IPS-18c (cell line): ENCODE measurements around the gene SLC12A2.

Experiments used
- H3K4me3 ChIP-seq: 2 replicates; pipeline ENCODE4 v1.7.0; 2013; ENCODE audit warnings: low read depth, mild to moderate bottlenecking, low read length, moderate library complexity; ENCODE audit not compliant: insufficient read depth
- H3K9me3 ChIP-seq: one replicate; pipeline ENCODE4 v1.6.1; 2013; ENCODE audit warnings: mild to moderate bottlenecking, low read length, moderate library complexity; ENCODE audit not compliant: control insufficient read depth, insufficient read depth

Gene SLC12A2

GRCh38 chr5:128083033-128083810 is at the start of gene SLC12A2:
Gene SLC12A2, plus strand, starts transcription at chr5:128083766. Its CDS starts 189 bp downstream, at chr5:128083955.
- Histone ChIP-seq H3K9me3 (no peaks in the 10 kb centered on the region), H3K4me3 (peak within 1 kb of the TSS; percentile 85)

DNA sequence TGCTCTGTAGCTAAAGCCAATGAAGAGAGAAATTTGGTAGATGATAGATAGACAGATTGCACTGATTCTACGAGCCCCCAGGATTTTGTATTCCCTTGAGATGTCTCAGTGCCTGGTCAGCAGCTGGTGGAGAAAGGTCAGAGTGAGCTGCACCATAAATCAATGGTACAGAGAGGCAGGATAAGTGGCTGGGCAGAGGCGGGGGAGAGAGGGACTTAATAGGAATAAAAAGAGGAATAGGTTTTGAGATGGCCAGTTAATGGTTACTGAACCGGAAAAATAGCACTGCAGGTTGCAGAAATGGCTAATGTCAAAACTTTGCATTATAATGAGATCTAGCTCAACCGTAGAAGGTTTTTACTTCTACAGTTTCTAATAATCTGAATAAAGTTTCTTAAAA is 47.9 kb upstream of the SLC12A2 start:
- Histone ChIP-seq H3K4me3 (no peak overlapping the region), H3K9me3 (no peaks in the 10 kb centered on the region)

GRCh38 chr5:128036950-128037349 is 46.6 kb upstream of the SLC12A2 start:
- Histone ChIP-seq H3K4me3 (no peak overlapping the region), H3K9me3 (no peaks in the 10 kb centered on the region)

DNA sequence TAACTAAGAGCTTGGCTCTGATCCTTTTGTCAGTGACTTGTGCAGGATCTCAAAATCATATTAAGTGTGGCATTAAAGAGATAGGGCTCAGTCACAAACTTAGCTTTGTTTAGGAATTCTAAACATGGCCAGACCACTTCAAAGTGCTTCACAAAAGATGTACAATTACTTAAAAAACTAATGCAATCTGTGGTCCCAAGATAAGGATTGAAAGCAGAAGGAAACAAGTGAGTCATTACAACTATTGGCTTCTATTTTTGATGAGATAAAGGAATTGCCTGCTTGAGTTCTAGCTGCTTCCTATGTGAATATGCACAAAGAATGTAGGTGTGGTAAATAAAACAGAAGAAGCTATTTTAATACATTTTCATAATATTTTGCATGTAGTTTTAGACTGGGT is 44.9 kb upstream of the SLC12A2 start:
- Histone ChIP-seq H3K4me3 (no peak overlapping the region), H3K9me3 (no peaks in the 10 kb centered on the region)

GRCh38 chr5:128040927-128041326 is 42.6 kb upstream of the SLC12A2 start:
- Histone ChIP-seq H3K4me3 (no peak overlapping the region), H3K9me3 (no peaks in the 10 kb centered on the region)

DNA sequence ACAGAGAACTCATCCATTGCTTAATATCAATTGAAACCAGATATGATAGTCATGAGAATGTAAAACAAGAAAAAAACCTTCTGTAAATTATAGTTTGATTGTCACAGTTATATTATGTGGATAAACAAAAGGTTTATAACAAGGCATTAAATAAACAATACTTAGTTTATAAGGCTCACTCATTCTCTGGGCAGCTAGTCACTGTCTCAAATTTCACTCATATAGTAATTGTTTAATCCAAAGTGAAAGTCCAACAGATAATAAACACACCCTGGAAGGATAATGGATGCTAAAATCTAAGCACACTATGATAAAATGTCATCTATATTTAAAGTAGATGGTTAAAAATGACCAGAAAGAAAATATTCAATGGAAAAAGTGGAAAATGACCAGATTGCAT is 30.8 kb upstream of the SLC12A2 start:
- Histone ChIP-seq H3K4me3 (no peak overlapping the region), H3K9me3 (peaks cover 2% of the 10 kb centered on the region)

DNA sequence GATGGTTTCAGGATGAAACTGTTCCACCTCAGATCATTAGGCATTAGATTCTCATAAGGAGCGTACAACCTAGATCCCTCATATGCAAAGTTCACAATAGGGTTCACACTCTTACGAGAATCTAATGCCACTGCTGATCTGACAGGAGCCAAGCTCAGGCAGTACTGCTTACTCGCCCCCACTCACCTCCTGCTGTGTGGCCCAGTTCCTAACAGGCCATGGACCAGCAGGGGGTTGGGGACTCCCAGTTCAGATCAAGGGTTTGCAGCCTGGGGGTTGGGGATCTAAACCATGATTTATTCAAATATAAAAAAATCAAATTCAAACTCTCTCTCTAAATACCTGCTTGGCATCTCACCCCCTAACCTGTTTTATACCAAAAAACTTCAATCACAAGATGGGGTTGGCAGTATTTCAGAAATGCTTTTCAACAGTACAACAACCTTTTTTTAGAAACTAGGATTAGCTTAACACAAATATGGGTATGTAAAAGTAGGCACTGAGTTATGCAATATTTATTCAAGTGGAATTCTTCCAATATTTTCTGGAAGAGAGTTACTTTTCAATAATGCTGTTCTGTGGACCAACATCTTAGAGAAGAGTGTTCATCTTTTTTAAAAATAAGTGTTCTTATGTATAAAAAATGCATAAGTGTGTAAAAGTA is 30.1 kb upstream of the SLC12A2 start:
- peaks cover 2% of the 10 kb centered on the region for H3K9me3 ChIP-seq
- no peak overlapping the region for H3K4me3 ChIP-seq

DNA sequence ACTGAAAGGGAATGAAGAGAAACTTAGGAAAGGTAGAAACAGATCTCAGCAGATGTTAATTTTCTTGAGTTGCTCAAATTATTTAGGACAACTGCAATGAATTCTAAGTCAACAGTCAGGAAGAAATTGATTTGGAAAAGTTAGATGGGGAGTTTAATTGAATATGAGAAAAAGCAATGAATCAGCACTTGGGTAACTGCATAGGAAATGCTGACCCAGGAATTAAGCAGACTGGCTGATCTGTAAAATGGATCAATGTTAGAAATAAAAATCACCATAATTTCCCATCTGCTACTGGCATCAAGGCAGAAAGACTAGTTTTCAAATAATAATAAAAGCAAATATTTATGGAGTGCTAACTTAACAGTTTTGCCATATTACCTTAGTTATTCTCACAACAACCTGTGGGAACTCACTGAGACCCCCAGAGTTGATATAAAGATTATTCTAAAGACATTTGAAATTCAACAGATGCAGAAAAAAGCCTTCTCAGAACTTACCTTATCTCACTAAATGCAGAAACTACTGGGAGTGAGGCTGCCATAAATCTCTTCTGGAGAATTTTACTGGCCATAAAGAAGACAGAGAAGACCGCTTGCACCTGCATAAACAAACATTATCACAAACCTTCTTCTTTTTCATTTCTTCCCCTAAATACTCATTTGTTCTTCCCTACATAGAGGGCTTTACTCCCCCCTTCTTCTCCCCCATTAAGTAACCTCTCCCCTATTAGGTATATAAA is 22.8 kb upstream of the SLC12A2 start:
- H3K4me3 ChIP-seq, result no peak overlapping the region
- H3K9me3 ChIP-seq, result no peaks in the 10 kb centered on the region

- Histone ChIP-seq H3K9me3 (no peaks in the 10 kb centered on the region), H3K4me3 (no peak overlapping the region)
Measured at GRCh38 chr5:128062172-128062746, 21.3 kb upstream of the SLC12A2 start.

GRCh38 chr5:128074171-128074570 is 9.4 kb upstream of the SLC12A2 start:
- Histone ChIP-seq H3K9me3 (no peaks in the 10 kb centered on the region), H3K4me3 (no peak overlapping the region)

GRCh38 chr5:128074953-128075352 is 8.6 kb upstream of the SLC12A2 start:
- Histone ChIP-seq H3K4me3 (no peak overlapping the region), H3K9me3 (no peaks in the 10 kb centered on the region)

GRCh38 chr5:128077526-128077925 is 6.0 kb upstream of the SLC12A2 start:
- Histone ChIP-seq H3K4me3 (no peak overlapping the region), H3K9me3 (no peaks in the 10 kb centered on the region)

- no peaks in the 10 kb centered on the region for H3K9me3 ChIP-seq
- H3K4me3 ChIP-seq, result no peak overlapping the region
Measured at GRCh38 chr5:128081111-128081851, 2.3 kb upstream of the SLC12A2 start.

- Histone ChIP-seq H3K9me3 (no peaks in the 10 kb centered on the region), H3K4me3 (peak overlapping the region; percentile 85)
Measured at GRCh38 chr5:128082551-128083032, 974 bp upstream of the SLC12A2 start.

DNA sequence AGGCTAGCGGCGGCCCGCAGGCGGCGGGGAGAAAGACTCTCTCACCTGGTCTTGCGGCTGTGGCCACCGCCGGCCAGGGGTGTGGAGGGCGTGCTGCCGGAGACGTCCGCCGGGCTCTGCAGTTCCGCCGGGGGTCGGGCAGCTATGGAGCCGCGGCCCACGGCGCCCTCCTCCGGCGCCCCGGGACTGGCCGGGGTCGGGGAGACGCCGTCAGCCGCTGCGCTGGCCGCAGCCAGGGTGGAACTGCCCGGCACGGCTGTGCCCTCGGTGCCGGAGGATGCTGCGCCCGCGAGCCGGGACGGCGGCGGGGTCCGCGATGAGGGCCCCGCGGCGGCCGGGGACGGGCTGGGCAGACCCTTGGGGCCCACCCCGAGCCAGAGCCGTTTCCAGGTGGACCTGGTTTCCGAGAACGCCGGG is 253 bp downstream of the SLC12A2 start:
- Histone ChIP-seq H3K9me3 (no peaks in the 10 kb centered on the region), H3K4me3 (peak overlapping the region; percentile 85)

DNA sequence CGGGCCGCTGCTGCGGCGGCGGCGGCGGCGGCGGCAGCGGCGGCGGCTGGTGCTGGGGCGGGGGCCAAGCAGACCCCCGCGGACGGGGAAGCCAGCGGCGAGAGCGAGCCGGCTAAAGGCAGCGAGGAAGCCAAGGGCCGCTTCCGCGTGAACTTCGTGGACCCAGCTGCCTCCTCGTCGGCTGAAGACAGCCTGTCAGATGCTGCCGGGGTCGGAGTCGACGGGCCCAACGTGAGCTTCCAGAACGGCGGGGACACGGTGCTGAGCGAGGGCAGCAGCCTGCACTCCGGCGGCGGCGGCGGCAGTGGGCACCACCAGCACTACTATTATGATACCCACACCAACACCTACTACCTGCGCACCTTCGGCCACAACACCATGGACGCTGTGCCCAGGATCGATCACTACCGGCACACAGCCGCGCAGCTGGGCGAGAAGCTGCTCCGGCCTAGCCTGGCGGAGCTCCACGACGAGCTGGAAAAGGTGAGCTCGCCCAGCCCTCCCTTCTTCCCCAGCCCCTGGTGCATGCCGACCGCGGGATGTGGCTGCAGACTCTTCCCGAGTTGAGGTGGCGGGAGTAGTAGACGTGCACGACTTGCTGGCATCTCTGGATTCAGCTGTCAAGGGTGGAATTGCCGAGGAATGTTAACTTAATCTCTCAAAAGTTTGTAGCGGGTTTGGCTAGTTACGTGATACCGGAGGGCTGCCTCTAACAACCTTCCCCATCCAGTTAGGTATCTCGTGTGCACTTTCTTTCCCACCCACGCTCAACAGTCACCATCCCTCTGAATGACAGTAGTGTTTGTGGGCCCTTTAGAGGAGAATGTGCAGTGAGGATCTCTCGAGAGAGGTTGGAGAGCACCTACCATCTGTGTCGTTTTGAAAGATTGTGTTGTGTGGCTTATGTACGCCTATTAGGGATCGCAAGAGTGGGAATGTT is 932 bp downstream of the SLC12A2 start:
- Histone ChIP-seq H3K4me3 (peak overlapping the region; percentile 85), H3K9me3 (no peaks in the 10 kb centered on the region)
